Cortex of kidney (tissue), 1 donor: ENCODE measurements around the gene TENT4A.

Experiments
- DNase-seq: peaks from one replicate; lab custom pipeline; 2025; lab: John Stamatoyannopoulos, UW

TENT4A gene

GRCh38 chr5:6700685-6701355 is 12.4 kb upstream of the TENT4A start:
- DNase-seq = no peak

GRCh38 chr5:6701491-6701890 is 11.7 kb upstream of the TENT4A start:
- no peak for DNase-seq

- no peak for DNase-seq
Observed at GRCh38 chr5:6702633-6703032, 10.6 kb upstream of the TENT4A start.

- no peak for DNase-seq
Observed at GRCh38 chr5:6703806-6704205, 9.4 kb upstream of the TENT4A start.

GRCh38 chr5:6704361-6704851 is 8.8 kb upstream of the TENT4A start:
- no peak for DNase-seq

- DNase-seq = no peak
Observed at GRCh38 chr5:6705088-6705487, 8.1 kb upstream of the TENT4A start.

- DNase-seq = no peak
Observed at GRCh38 chr5:6705959-6706358, 7.3 kb upstream of the TENT4A start.

GRCh38 chr5:6707852-6708251 is 5.4 kb upstream of the TENT4A start:
- no peak for DNase-seq

- DNase-seq = no peak
Observed at GRCh38 chr5:6708814-6709213, 4.4 kb upstream of the TENT4A start.

GRCh38 chr5:6710070-6710469 is 3.2 kb upstream of the TENT4A start:
- no peak for DNase-seq

GRCh38 chr5:6710551-6711318 is 2.5 kb upstream of the TENT4A start:
- DNase-seq = no peak

GRCh38 chr5:6711409-6712141 is 1.7 kb upstream of the TENT4A start:
- no peak for DNase-seq

GRCh38 chr5:6712142-6712576 is 1.1 kb upstream of the TENT4A start:
- no peak for DNase-seq

- peak; percentile 98 for DNase-seq
Observed at GRCh38 chr5:6712577-6713273, 507 bp upstream of the TENT4A start.

- no peak for DNase-seq
Observed at GRCh38 chr5:6714226-6715041, 1.2 kb downstream of the TENT4A start.

GRCh38 chr5:6715271-6715670 is 2.0 kb downstream of the TENT4A start:
- no peak for DNase-seq

GRCh38 chr5:6715758-6716628 is 2.8 kb downstream of the TENT4A start:
- DNase-seq = no peak

GRCh38 chr5:6716629-6717149 is 3.5 kb downstream of the TENT4A start:
- no peak for DNase-seq

- no peak for DNase-seq
Observed at GRCh38 chr5:6717247-6717646, 4.0 kb downstream of the TENT4A start.

GRCh38 chr5:6717687-6718086 is 4.5 kb downstream of the TENT4A start:
- no peak for DNase-seq
